Esophagus muscularis mucosa (tissue), 4 donors: Measurements from ENCODE around the gene ELAC1.

Experiments
- CTCF ChIP-seq, 3 experiments: fragments of 200-600 bp in 2 of 3; fragments of 450-650 bp in 1 of 3; sonication (generic) in 2 of 3; IDR thresholded peaks; one replicate each; pipeline ENCODE4 v1.5.1; 2017 to 2019; ENCODE audit warnings: antibody characterized with exemption in 3 of 3, mild to moderate bottlenecking in 2 of 3, moderate library complexity in 1 of 3
- EP300 ChIP-seq: sonication (generic); formaldehyde crosslinking; IDR thresholded peaks from one replicate; pipeline ENCODE4 v1.6.1; 2017; ENCODE audit warnings: antibody characterized with exemption
- POLR2A ChIP-seq: fragments of 450-650 bp; IDR thresholded peaks from one replicate; pipeline ENCODE4 v1.6.1; 2017; ENCODE audit warnings: antibody characterized with exemption, moderate library complexity, mild to moderate bottlenecking, low read depth
- POLR2AphosphoS5 ChIP-seq, 2 donors: sonication (generic); formaldehyde crosslinking; IDR thresholded peaks; one replicate each; pipeline ENCODE4 v1.6.1; 2017; ENCODE audit warnings: antibody characterized with exemption in 2 of 2

GRCh38 chr18:50953822-50954221 is 14.0 kb upstream of the ELAC1 start:
- TF ChIP-seq POLR2AphosphoS5 (IDR thresholded peaks at IDR 0.05) (no peak), POLR2A (no peak), CTCF (IDR thresholded peaks at IDR 0.05) (no peak), EP300 (no peak)
